ENCODE data around the gene RPS3A. TPM values are rescaled to one million over a fixed set of nuclear protein-coding genes. Genes with fewer than 3 reads are reported as not detected.
"Not testable (repeated sequence)": the region's sequence is repeated elsewhere in the genome, so short reads cannot be mapped to it uniquely, and the experiment has no call there.

Gene RPS3A
- total and polyA plus RNA-seq, 2 of the 13 experiments (the other 11 are each of a cell fraction or from before 2014, with no cell fraction given): 3,332 to 3,626 TPM

GRCh38 chr4:151055539-151055938 lies 43.9 kb upstream of the RPS3A start:
- ChIA-PET POLR2A (no interaction called here), CTCF (ENCODE audit: low intra/inter-chr PET ratio, low total read pairs) (no interaction called here)
- no peaks in the 10 kb centered on the region for H3K79me2 ChIP-seq (ENCODE audit: insufficient read depth, low read length)
- H4K20me1 ChIP-seq (ENCODE audit: insufficient read depth, low read length): no peaks in the 10 kb centered on the region
- intact Hi-C loops (cut with micrococcal nuclease; ENCODE audit: unreplicated experiment): no loop called here
- in situ Hi-C loops (cut with HindIII; ENCODE audit: extremely low pct_ligation_motif_present, low pct_unique_long_range_greater_than_20kb): no loop called here
- H3K4me3 ChIP-seq (replicated peaks in 1 of 3; ENCODE audit: insufficient read depth in 1 of 3, low read depth in 2 of 3, low read length in 3 of 3): no peak overlapping the region
- H3K9me3 ChIP-seq (ENCODE audit: low read length): no peaks in the 10 kb centered on the region
- no peaks in the 10 kb centered on the region for H3K36me3 ChIP-seq (replicated peaks in 1 of 2; ENCODE audit: control insufficient read depth in 1 of 2, insufficient read depth in 2 of 2, low read length in 2 of 2)
- TF ChIP-seq GATAD1 (CRISPR knock-in tag; IDR thresholded peaks at IDR 0.05): no peak
- TF ChIP-seq MTA1 (CRISPR knock-in tag; IDR thresholded peaks at IDR 0.05; ENCODE audit: borderline replicate concordance): no peak
- no peak for TF ChIP-seq ETV5 (CRISPR knock-in tag; IDR thresholded peaks at IDR 0.05; ENCODE audit: borderline replicate concordance)
- no peak for TF ChIP-seq NR2F1 (CRISPR knock-in tag; IDR thresholded peaks at IDR 0.05)
- TF ChIP-seq ZFP36 (IDR thresholded peaks at IDR 0.05; ENCODE audit: borderline replicate concordance, low read depth, low read length, partially characterized antibody): no peak
- TF ChIP-seq TEAD3 (CRISPR knock-in tag; optimal IDR thresholded peaks at IDR 0.05; ENCODE audit: borderline replicate concordance): no peak
- TF ChIP-seq ZNF512 (CRISPR knock-in tag; IDR thresholded peaks at IDR 0.05): no peak
- no peak for TF ChIP-seq ZNF260 (CRISPR knock-in tag; IDR thresholded peaks at IDR 0.05; ENCODE audit: borderline replicate concordance, low read depth)
- TF ChIP-seq ZNF234 (CRISPR knock-in tag; conservative IDR thresholded peaks at IDR 0.05): no peak
- ATAC-seq (no peak), DNase-seq (ENCODE audit: low spot score) (no peak), FAIRE-seq (no peak)
- H3K27me3 ChIP-seq (ENCODE audit: control insufficient read depth in 1 of 2, insufficient read depth in 2 of 2, low read length in 2 of 2): no peaks in the 10 kb centered on the region
- WGBS (ENCODE audit: low lambda C conversion rate): 0% methylated on average over 1 of the region's 1 CpG
- H3K9ac ChIP-seq (ENCODE audit: insufficient read depth, low read depth, low read length): no peak overlapping the region
- H3K4me2 ChIP-seq (ENCODE audit: low read depth, low read length): no peak overlapping the region
- no peak overlapping the region for H2AFZ ChIP-seq (ENCODE audit: low read length)
- H3K4me1 ChIP-seq (ENCODE audit: insufficient read depth, low read length): no peaks in the 10 kb centered on the region
- no TSS peak for BruUV-seq (replicated peaks)
- H3K27ac ChIP-seq (ENCODE audit: extremely low read length, insufficient read depth, low read length): no peak overlapping the region

GRCh38 chr4:151063143-151063542 lies 36.3 kb upstream of the RPS3A start:
- 100% methylated on average over 1 of the region's 3 CpGs for WGBS (ENCODE audit: low lambda C conversion rate)
- H3K27ac ChIP-seq (ENCODE audit: extremely low read length, insufficient read depth, low read length); H2AFZ ChIP-seq (ENCODE audit: low read length); H3K79me2 ChIP-seq (ENCODE audit: insufficient read depth, low read length); H3K9me3 ChIP-seq (ENCODE audit: low read length); BruUV-seq (replicated peaks); POLR2A ChIA-PET; H3K9ac ChIP-seq (ENCODE audit: insufficient read depth, low read depth, low read length); H3K4me1 ChIP-seq (ENCODE audit: insufficient read depth, low read length); H3K4me3 ChIP-seq (replicated peaks in 1 of 3; ENCODE audit: insufficient read depth in 1 of 3, low read depth in 2 of 3, low read length in 3 of 3); CTCF ChIA-PET (ENCODE audit: low intra/inter-chr PET ratio, low total read pairs); in situ Hi-C loops (cut with HindIII; ENCODE audit: extremely low pct_ligation_motif_present, low pct_unique_long_range_greater_than_20kb); intact Hi-C loops (cut with micrococcal nuclease; ENCODE audit: unreplicated experiment); H3K4me2 ChIP-seq (ENCODE audit: low read depth, low read length); H4K20me1 ChIP-seq (ENCODE audit: insufficient read depth, low read length); H3K27me3 ChIP-seq (ENCODE audit: control insufficient read depth in 1 of 2, insufficient read depth in 2 of 2, low read length in 2 of 2); FAIRE-seq; ATAC-seq; H3K36me3 ChIP-seq (replicated peaks in 1 of 2; ENCODE audit: control insufficient read depth in 1 of 2, insufficient read depth in 2 of 2, low read length in 2 of 2); DNase-seq (ENCODE audit: low spot score): not testable (repeated sequence)
